ENCODE measurements around the gene C1QTNF6.

DNA sequence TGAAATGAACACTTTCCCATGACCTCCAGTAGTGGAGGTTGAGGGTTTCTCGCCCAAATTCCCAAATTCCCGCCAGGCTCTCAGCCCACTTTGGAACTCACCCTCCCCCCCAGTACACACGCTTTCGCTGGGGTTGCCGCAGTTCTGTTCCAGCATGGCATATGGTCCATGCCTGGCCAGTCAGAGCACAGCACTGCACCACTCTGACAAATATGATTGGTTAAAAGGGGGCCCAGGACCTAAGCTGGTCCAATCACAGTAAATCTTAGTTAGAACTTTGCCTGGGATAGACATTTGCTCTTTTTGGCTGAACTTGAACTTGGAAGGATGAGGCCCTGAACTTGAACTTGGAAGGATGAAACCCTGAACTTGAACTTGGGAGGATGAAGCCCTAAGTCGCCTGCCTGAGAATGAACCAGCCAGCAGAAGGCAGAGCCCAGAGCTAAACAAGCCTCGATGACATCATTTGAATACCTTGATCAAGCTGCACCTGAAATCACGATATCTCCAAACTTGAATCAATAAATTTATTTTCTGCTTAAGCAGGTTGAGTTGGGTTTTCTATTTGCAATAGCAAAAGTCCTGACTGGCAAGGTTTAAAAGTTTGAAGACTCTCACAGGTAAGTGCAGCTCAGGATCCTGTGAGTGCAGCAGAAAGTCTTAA, 36.8 kb upstream of the C1QTNF6 start:
- TF ChIP-seq POLR2A (IDR thresholded peaks at IDR 0.05; ENCODE audit: low read length) (no peak), GATA1 (IDR thresholded peaks at IDR 0.05; ENCODE audit: low read depth, low read length) (no peak)
